ENCODE results near the gene SLC35A2.
"Not testable (repeated sequence)": the region's sequence is repeated elsewhere in the genome, so short reads cannot be mapped to it uniquely, and the experiment has no call there.

SLC35A2 gene

GRCh38 chrX:48886586-48886985 is 24.9 kb downstream of the SLC35A2 start:
- not testable (repeated sequence) for H3K36me3 ChIP-seq (ENCODE audit: control insufficient read depth, insufficient read depth, low read length); H3K9me3 ChIP-seq (ENCODE audit: control insufficient read depth, insufficient read depth, low read length); H3K4me3 ChIP-seq (ENCODE audit: low read depth, low read length); H3K4me1 ChIP-seq (ENCODE audit: control insufficient read depth, insufficient read depth, low read length); H3K27ac ChIP-seq (ENCODE audit: low read depth, low read length); H3K9ac ChIP-seq (ENCODE audit: low read depth, low read length); H3K27me3 ChIP-seq (ENCODE audit: control insufficient read depth, insufficient read depth, low read length)

- Histone ChIP-seq H3K4me1 (ENCODE audit: control insufficient read depth, insufficient read depth, low read length) (no peaks in the 10 kb centered on the region), H3K27me3 (ENCODE audit: control insufficient read depth, insufficient read depth, low read length) (no peaks in the 10 kb centered on the region), H3K4me3 (ENCODE audit: low read depth, low read length) (no peak overlapping the region), H3K27ac (ENCODE audit: low read depth, low read length) (no peak overlapping the region), H3K9ac (ENCODE audit: low read depth, low read length) (no peak overlapping the region), H3K36me3 (ENCODE audit: control insufficient read depth, insufficient read depth, low read length) (no peaks in the 10 kb centered on the region), H3K9me3 (ENCODE audit: control insufficient read depth, insufficient read depth, low read length) (peaks cover 13% of the 10 kb centered on the region; the same call in 1 of the 2 replicates)
Measured at GRCh38 chrX:48883729-48884128, 27.7 kb downstream of the SLC35A2 start.

- not testable (repeated sequence) for H3K27ac ChIP-seq (ENCODE audit: low read depth, low read length); H3K27me3 ChIP-seq (ENCODE audit: control insufficient read depth, insufficient read depth, low read length)
- peaks cover 10% of the 10 kb centered on the region; the same call in 1 of the 2 replicates for H3K9me3 ChIP-seq (ENCODE audit: control insufficient read depth, insufficient read depth, low read length)
Measured at GRCh38 chrX:48876944-48877343, 34.5 kb downstream of the SLC35A2 start.

GRCh38 chrX:48872017-48872416 is 39.4 kb downstream of the SLC35A2 start:
- H3K4me3 ChIP-seq (ENCODE audit: low read depth, low read length); H3K4me1 ChIP-seq (ENCODE audit: control insufficient read depth, insufficient read depth, low read length); H3K9ac ChIP-seq (ENCODE audit: low read depth, low read length); H3K27ac ChIP-seq (ENCODE audit: low read depth, low read length); H3K36me3 ChIP-seq (ENCODE audit: control insufficient read depth, insufficient read depth, low read length); H3K27me3 ChIP-seq (ENCODE audit: control insufficient read depth, insufficient read depth, low read length): not testable (repeated sequence)
- H3K9me3 ChIP-seq (ENCODE audit: control insufficient read depth, insufficient read depth, low read length): peaks cover 15% of the 10 kb centered on the region; the same call in 1 of the 2 replicates

More at GRCh38 chrX:48876944-48877343, 34.5 kb downstream of the SLC35A2 start:
- not testable (repeated sequence) for H3K4me3 ChIP-seq (ENCODE audit: low read depth, low read length); H3K4me1 ChIP-seq (ENCODE audit: control insufficient read depth, insufficient read depth, low read length); H3K36me3 ChIP-seq (ENCODE audit: control insufficient read depth, insufficient read depth, low read length); H3K9ac ChIP-seq (ENCODE audit: low read depth, low read length)

GRCh38 chrX:48864210-48864609 is 47.2 kb downstream of the SLC35A2 start:
- no peak overlapping the region for H3K4me3 ChIP-seq (ENCODE audit: low read depth, low read length)
- H3K9ac ChIP-seq (ENCODE audit: low read depth, low read length): no peak overlapping the region
- H3K27me3 ChIP-seq (ENCODE audit: control insufficient read depth, insufficient read depth, low read length): no peaks in the 10 kb centered on the region
- H3K27ac ChIP-seq (ENCODE audit: low read depth, low read length): no peak overlapping the region
- H3K36me3 ChIP-seq (ENCODE audit: control insufficient read depth, insufficient read depth, low read length): no peaks in the 10 kb centered on the region
- peaks cover 17% of the 10 kb centered on the region for H3K9me3 ChIP-seq (ENCODE audit: control insufficient read depth, insufficient read depth, low read length)
- H3K4me1 ChIP-seq (ENCODE audit: control insufficient read depth, insufficient read depth, low read length): no peaks in the 10 kb centered on the region

- H3K4me1 ChIP-seq (ENCODE audit: control insufficient read depth, insufficient read depth, low read length): no peaks in the 10 kb centered on the region
- H3K27ac ChIP-seq (ENCODE audit: low read depth, low read length): no peak overlapping the region
- no peak overlapping the region for H3K9ac ChIP-seq (ENCODE audit: low read depth, low read length)
- peaks cover 25% of the 10 kb centered on the region for H3K9me3 ChIP-seq (ENCODE audit: control insufficient read depth, insufficient read depth, low read length)
- no peaks in the 10 kb centered on the region for H3K27me3 ChIP-seq (ENCODE audit: control insufficient read depth, insufficient read depth, low read length)
- no peak overlapping the region for H3K4me3 ChIP-seq (ENCODE audit: low read depth, low read length)
- H3K36me3 ChIP-seq (ENCODE audit: control insufficient read depth, insufficient read depth, low read length): no peaks in the 10 kb centered on the region
Measured at GRCh38 chrX:48854898-48855297, 56.5 kb downstream of the SLC35A2 start.

GRCh38 chrX:48854121-48854804 is 57.2 kb downstream of the SLC35A2 start:
- H3K27ac ChIP-seq (ENCODE audit: low read depth, low read length); H3K27me3 ChIP-seq (ENCODE audit: control insufficient read depth, insufficient read depth, low read length); H3K36me3 ChIP-seq (ENCODE audit: control insufficient read depth, insufficient read depth, low read length); H3K4me3 ChIP-seq (ENCODE audit: low read depth, low read length); H3K4me1 ChIP-seq (ENCODE audit: control insufficient read depth, insufficient read depth, low read length); H3K9ac ChIP-seq (ENCODE audit: low read depth, low read length): not testable (repeated sequence)
- peaks cover 24% of the 10 kb centered on the region; the same call in 1 of the 2 replicates for H3K9me3 ChIP-seq (ENCODE audit: control insufficient read depth, insufficient read depth, low read length)

GRCh38 chrX:48853494-48853893 is 58.0 kb downstream of the SLC35A2 start:
- H3K27me3 ChIP-seq (ENCODE audit: control insufficient read depth, insufficient read depth, low read length); H3K27ac ChIP-seq (ENCODE audit: low read depth, low read length); H3K9ac ChIP-seq (ENCODE audit: low read depth, low read length); H3K36me3 ChIP-seq (ENCODE audit: control insufficient read depth, insufficient read depth, low read length); H3K4me3 ChIP-seq (ENCODE audit: low read depth, low read length); H3K4me1 ChIP-seq (ENCODE audit: control insufficient read depth, insufficient read depth, low read length): not testable (repeated sequence)
- H3K9me3 ChIP-seq (ENCODE audit: control insufficient read depth, insufficient read depth, low read length): peaks cover 29% of the 10 kb centered on the region
